Parathyroid adenoma (tissue), 2 donors: ENCODE data around the gene MYBPC3.

ENCODE experiments used
- H2AFZ ChIP-seq: fragments of 300-600 bp; sonication (generic); one replicate; pipeline ENCODE4 v1.7.0; 2017; ENCODE audit warnings: antibody characterized with exemption, mild to moderate bottlenecking
- H3K27ac ChIP-seq: fragments of 300-600 bp; sonication (generic); one replicate; pipeline ENCODE4 v1.7.0; 2017
- H3K27me3 ChIP-seq: fragments of 300-600 bp; sonication (generic); one replicate; pipeline ENCODE4 v1.7.0; 2017; ENCODE audit warnings: low read length; ENCODE audit not compliant: control insufficient read depth, insufficient read depth
- H3K36me3 ChIP-seq: fragments of 300-600 bp; sonication (generic); one replicate; pipeline ENCODE4 v1.7.0; 2017; ENCODE audit warnings: low read length; ENCODE audit not compliant: control insufficient read depth, insufficient read depth
- H3K4me1 ChIP-seq: fragments of 300-600 bp; sonication (generic); one replicate; pipeline ENCODE4 v1.7.0; 2017; ENCODE audit warnings: control low read depth
- H3K4me2 ChIP-seq: fragments of 300-600 bp; sonication (generic); one replicate; pipeline ENCODE4 v1.7.0; 2017; ENCODE audit warnings: low read length
- H3K4me3 ChIP-seq: fragments of 300-600 bp; sonication (generic); one replicate; pipeline ENCODE4 v1.7.0; 2017; ENCODE audit warnings: low read depth, low read length
- H3K79me2 ChIP-seq: fragments of 300-600 bp; sonication (generic); one replicate; pipeline ENCODE4 v1.7.0; 2017; ENCODE audit warnings: control low read depth
- H3K9ac ChIP-seq: fragments of 300-600 bp; sonication (generic); one replicate; pipeline ENCODE4 v1.7.0; 2017; ENCODE audit warnings: mild to moderate bottlenecking
- H3K9me3 ChIP-seq: fragments of 300-600 bp; sonication (generic); one replicate; pipeline ENCODE4 v1.7.0; 2017; ENCODE audit warnings: low read length; ENCODE audit not compliant: control insufficient read depth
- TF ChIP-seq, protein P1 (sequence below): fragments of 300-600 bp; sonication (generic); IDR thresholded peaks from one replicate; pipeline ENCODE4 v1.7.0; 2017; ENCODE audit warnings: antibody characterized with exemption, mild to moderate bottlenecking
- donor health status: primary hyperparathyroidism.

MYBPC3 gene

GRCh38 chr11:47348131-47348802 lies 4.2 kb downstream of the MYBPC3 start:
- Histone ChIP-seq H3K4me3 (no peak overlapping the region), H3K79me2 (no peaks in the 10 kb centered on the region), H3K4me2 (no peak overlapping the region), H3K9ac (no peak overlapping the region), H3K36me3 (no peaks in the 10 kb centered on the region), H3K9me3 (no peaks in the 10 kb centered on the region), H3K4me1 (peaks cover 5% of the 10 kb centered on the region), H2AFZ (no peak overlapping the region), H3K27ac (no peak overlapping the region), H3K27me3 (no peaks in the 10 kb centered on the region)
- TF ChIP-seq, protein P1, sequence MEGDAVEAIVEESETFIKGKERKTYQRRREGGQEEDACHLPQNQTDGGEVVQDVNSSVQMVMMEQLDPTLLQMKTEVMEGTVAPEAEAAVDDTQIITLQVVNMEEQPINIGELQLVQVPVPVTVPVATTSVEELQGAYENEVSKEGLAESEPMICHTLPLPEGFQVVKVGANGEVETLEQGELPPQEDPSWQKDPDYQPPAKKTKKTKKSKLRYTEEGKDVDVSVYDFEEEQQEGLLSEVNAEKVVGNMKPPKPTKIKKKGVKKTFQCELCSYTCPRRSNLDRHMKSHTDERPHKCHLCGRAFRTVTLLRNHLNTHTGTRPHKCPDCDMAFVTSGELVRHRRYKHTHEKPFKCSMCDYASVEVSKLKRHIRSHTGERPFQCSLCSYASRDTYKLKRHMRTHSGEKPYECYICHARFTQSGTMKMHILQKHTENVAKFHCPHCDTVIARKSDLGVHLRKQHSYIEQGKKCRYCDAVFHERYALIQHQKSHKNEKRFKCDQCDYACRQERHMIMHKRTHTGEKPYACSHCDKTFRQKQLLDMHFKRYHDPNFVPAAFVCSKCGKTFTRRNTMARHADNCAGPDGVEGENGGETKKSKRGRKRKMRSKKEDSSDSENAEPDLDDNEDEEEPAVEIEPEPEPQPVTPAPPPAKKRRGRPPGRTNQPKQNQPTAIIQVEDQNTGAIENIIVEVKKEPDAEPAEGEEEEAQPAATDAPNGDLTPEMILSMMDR = no peak

DNA sequence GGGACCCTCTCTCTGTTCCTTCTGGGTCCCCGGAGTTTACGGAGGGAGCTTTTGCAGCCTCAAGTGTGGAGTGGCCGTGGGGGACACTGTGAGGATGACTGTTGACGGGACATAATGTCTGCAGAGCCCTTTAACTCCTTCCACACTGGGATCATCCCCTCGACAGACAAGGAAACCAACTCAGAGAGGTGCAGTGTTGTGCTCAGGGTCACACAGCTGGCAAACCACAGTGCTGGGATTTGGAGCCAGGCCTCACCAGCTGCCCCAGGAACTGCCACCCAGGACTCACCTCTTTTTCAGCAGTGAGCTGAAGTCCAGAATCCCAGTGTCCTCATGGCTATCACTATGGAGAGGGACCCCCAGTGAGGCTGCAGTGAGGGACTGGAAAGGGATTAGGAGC lies 5.4 kb downstream of the MYBPC3 start:
- TF ChIP-seq, protein P1 = no peak
- no peak overlapping the region for H3K4me2 ChIP-seq

DNA sequence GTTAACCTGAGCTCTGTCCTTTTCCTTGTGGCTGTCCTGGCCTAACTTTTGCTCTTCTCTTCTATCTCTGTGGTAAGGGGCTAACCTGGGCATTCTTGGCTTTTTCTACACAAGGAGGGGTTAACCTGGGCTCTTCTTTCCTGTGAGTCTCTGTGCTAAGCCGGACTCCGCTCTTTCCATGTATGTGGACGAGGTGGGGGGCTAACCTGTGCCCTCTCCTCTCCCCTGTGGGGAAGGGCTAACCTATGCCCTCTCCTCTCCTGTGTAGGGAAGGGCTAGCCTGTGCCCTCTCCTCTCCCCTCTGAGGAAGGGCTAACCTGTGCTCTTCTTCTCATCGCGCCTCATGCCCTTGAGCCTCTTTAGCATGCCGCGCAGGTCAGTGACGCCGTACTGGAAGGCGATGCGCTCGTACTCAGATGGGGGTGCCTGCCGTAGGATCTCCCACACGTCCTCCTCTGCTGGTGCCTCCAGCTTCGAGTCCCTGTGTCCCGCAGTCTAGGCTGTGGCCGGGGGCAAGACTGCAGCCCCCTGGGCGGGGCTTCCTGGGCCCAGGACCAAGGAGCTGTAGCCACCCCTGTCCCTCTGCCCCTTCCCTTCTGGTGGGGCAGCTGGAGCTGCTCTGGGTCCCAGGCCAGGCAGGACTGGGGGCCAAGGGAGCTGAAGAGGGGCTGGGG lies 6.5 kb downstream of the MYBPC3 start:
- Histone ChIP-seq H3K27ac (no peak overlapping the region), H3K36me3 (no peaks in the 10 kb centered on the region), H3K4me3 (no peak overlapping the region), H2AFZ (no peak overlapping the region), H3K4me1 (peaks cover 1% of the 10 kb centered on the region), H3K27me3 (no peaks in the 10 kb centered on the region), H3K9me3 (no peaks in the 10 kb centered on the region), H3K4me2 (no peak overlapping the region), H3K9ac (no peak overlapping the region), H3K79me2 (no peaks in the 10 kb centered on the region)
- TF ChIP-seq, protein P1 = no peak

More for the DNA sequence above, 5.4 kb downstream of the MYBPC3 start:
- H2AFZ ChIP-seq = no peak overlapping the region
- no peaks in the 10 kb centered on the region for H3K36me3 ChIP-seq
- no peak overlapping the region for H3K4me3 ChIP-seq
- no peaks in the 10 kb centered on the region for H3K9me3 ChIP-seq
- no peak overlapping the region for H3K9ac ChIP-seq
- H3K4me1 ChIP-seq = peaks cover 5% of the 10 kb centered on the region
- no peak overlapping the region for H3K27ac ChIP-seq
- no peaks in the 10 kb centered on the region for H3K27me3 ChIP-seq
- no peaks in the 10 kb centered on the region for H3K79me2 ChIP-seq

GRCh38 chr11:47342854-47343253 lies 9.6 kb downstream of the MYBPC3 start:
- H3K4me3 ChIP-seq = no peak overlapping the region
- TF ChIP-seq, protein P1 = no peak

More at GRCh38 chr11:47342854-47343253, 9.6 kb downstream of the MYBPC3 start:
- H3K36me3 ChIP-seq = no peaks in the 10 kb centered on the region
- no peak overlapping the region for H3K27ac ChIP-seq
- H3K9ac ChIP-seq = no peak overlapping the region
- H2AFZ ChIP-seq = no peak overlapping the region
- no peaks in the 10 kb centered on the region for H3K79me2 ChIP-seq
- no peak overlapping the region for H3K4me2 ChIP-seq
- H3K4me1 ChIP-seq = no peaks in the 10 kb centered on the region
- no peaks in the 10 kb centered on the region for H3K27me3 ChIP-seq
- H3K9me3 ChIP-seq = no peaks in the 10 kb centered on the region
